ENCODE data around the gene PMPCA. TPM values are rescaled to one million over a fixed set of nuclear protein-coding genes. Genes with fewer than 3 reads are reported as not detected.

Gene PMPCA
- total and polyA plus RNA-seq, 7 donors, result 22.9 to 49.9 (median 27.1) TPM

DNA sequence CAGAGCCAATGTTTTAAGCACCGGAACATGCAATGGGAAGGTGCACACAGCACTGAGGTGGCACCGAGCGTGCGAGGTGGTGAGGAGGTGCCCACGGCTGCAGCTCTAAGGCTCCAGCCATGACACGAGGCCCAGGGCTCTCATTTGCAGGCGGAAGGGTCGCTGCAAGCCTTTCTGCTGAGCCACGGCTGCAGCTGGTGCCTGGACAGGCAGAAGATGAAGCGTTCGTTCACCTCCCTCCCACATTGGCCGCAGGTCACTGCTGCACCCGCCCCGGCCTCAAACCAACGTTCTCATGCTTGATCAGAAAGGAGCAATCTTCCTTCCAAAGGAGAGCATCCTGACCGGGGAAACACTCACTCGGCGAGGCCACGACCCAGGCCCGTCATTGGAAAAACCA lies 33.6 kb downstream of the PMPCA start:
- Histone ChIP-seq H3K27me3 (no peaks in the 10 kb centered on the region), H3K27ac (no peak overlapping the region), H3K9me3 (no peaks in the 10 kb centered on the region), H3K4me1 (peaks cover 0 to 7% (median 5%) of the 10 kb centered on the region in 4 donors), H3K36me3 (peaks cover 54 to 85% (median 58%) of the 10 kb centered on the region in 4 donors), H3K4me3 (no peak overlapping the region)
- DNase-seq, result no peak
- intact Hi-C loops (cut with DNase I), result no loop called here
- WGBS, 2 donors, result 92 to 96% methylated on average over 20 of the region's 20 CpGs
- no peak for TF ChIP-seq POLR2AphosphoS5 (IDR thresholded peaks at IDR 0.05)
- TF ChIP-seq EP300 (IDR thresholded peaks at IDR 0.05), result no peak
- TF ChIP-seq CTCF (IDR thresholded peaks at IDR 0.05), result no peak
- no peak for TF ChIP-seq POLR2A (IDR thresholded peaks at IDR 0.05)

DNA sequence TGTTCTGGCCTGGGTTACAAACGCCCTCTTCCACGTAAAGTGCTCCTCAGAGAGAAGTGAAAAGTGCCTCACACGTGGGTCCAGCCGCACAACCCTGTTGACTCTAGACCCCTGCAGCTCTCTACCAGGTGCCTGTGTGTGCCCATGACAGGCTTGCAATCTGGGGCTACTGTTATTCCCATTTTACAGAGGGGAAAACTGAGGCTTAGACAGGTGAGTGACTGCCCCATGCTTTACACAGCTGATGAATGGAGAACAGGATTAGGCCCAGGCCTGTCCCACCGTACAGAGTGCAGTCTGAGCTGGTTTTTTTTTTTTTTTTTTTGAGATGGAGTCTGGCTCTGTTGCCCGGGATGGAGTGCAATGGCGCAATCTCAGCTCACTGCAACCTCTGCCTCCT lies 35.3 kb downstream of the PMPCA start:
- no peak overlapping the region for H3K4me3 ChIP-seq
- no peak overlapping the region for H3K27ac ChIP-seq
- H3K4me1 ChIP-seq, result no peaks in the 10 kb centered on the region
- H3K9me3 ChIP-seq, result no peaks in the 10 kb centered on the region
- no peaks in the 10 kb centered on the region for H3K27me3 ChIP-seq
- H3K36me3 ChIP-seq, result peaks cover 56 to 100% (median 69%) of the 10 kb centered on the region in 4 donors
- intact Hi-C loops (cut with DNase I), result no loop called here
- no peak for DNase-seq
- TF ChIP-seq POLR2AphosphoS5 (IDR thresholded peaks at IDR 0.05) (no peak), EP300 (IDR thresholded peaks at IDR 0.05) (no peak), CTCF (IDR thresholded peaks at IDR 0.05) (no peak), POLR2A (IDR thresholded peaks at IDR 0.05) (no peak)
- 93 to 95% methylated on average over 7 of the region's 7 CpGs for WGBS, 2 donors

DNA sequence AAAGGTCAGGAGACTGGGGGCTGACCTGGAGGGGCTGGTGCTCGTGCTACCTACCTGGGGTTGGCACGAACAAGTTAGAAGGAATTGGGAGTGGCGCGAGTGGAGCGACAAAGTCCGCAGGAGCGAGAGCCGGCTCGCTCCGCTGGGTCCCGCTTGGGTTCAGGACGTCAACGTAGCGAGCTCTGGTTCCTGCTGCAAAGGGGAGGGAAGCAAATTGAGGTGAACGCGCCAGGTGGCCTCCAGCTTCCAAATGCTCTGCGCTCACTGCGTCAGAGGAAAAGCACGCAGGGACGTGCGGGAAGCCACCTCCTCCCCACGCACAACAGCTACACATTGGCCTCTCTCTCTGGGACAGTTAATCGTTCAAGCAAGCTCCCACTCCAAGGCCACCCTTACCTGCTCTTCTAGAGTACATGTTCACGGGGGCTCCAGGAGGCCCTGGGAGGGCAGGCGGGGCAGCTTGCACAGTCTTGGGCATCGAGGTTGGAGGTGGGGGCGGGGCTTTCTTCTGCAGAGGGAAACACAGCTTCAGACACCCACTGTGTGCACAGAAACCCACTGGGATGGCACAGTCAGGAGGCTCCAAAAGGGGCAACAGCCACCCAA lies 36.8 kb downstream of the PMPCA start:
- Histone ChIP-seq H3K9me3 (no peaks in the 10 kb centered on the region), H3K4me3 (no peak overlapping the region), H3K27ac (no peak overlapping the region), H3K27me3 (no peaks in the 10 kb centered on the region), H3K4me1 (no peaks in the 10 kb centered on the region), H3K36me3 (peaks cover 53 to 99% (median 70%) of the 10 kb centered on the region in 4 donors)
- 95 to 96% methylated on average over 27 of the region's 27 CpGs for WGBS, 2 donors
- intact Hi-C loops (cut with DNase I), result no loop called here
- no peak for DNase-seq
- TF ChIP-seq POLR2A (IDR thresholded peaks at IDR 0.05), result no peak
- TF ChIP-seq POLR2AphosphoS5 (IDR thresholded peaks at IDR 0.05), result no peak
- TF ChIP-seq CTCF (IDR thresholded peaks at IDR 0.05), result no peak
- TF ChIP-seq EP300 (IDR thresholded peaks at IDR 0.05), result no peak

DNA sequence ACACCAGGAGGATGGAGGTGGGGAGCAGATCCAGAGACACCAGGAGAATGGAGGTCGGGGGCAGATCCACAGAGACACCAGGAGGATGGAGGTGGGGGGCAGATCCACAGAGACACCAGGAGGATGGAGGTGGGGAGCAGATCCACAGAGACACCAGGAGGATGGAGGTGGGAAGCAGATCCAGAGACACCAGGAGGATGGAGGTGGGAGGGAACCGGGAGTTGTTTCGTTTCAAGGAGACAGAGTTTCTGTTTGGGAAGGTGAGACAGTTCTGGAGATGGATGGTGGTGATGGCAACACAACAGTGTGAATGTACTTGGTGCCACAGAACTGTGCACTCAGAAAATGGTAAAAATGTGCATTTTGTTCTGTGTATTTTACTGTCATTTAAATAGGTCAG lies 38.2 kb downstream of the PMPCA start:
- TF ChIP-seq POLR2A (IDR thresholded peaks at IDR 0.05) (no peak), CTCF (IDR thresholded peaks at IDR 0.05) (no peak), EP300 (IDR thresholded peaks at IDR 0.05) (no peak), POLR2AphosphoS5 (IDR thresholded peaks at IDR 0.05) (no peak)
- intact Hi-C loops (cut with DNase I), result no loop called here
- Histone ChIP-seq H3K4me1 (no peaks in the 10 kb centered on the region), H3K27me3 (no peaks in the 10 kb centered on the region), H3K36me3 (peaks cover 49 to 97% (median 66%) of the 10 kb centered on the region in 4 donors), H3K27ac (no peak overlapping the region), H3K4me3 (no peak overlapping the region), H3K9me3 (no peaks in the 10 kb centered on the region)
- WGBS, 2 donors, result 92% methylated on average over 3 of the region's 3 CpGs
- no peak for DNase-seq
